GM18858 (cell line): ENCODE measurements around the gene INO80B.
"Not testable (repeated sequence)": the region's sequence is repeated elsewhere in the genome, so short reads cannot be mapped to it uniquely, and the experiment has no call there.

Source experiments
- ATAC-seq: cut with Tn5 transposase; IDR thresholded peaks from one replicate; pipeline ENCODE4 v1.9.1; 2021; ENCODE audit not compliant: unreplicated experiment

Gene INO80B

GRCh38 chr2:74474899-74475298 is 20.0 kb downstream of the INO80B start:
- ATAC-seq = no peak

DNA sequence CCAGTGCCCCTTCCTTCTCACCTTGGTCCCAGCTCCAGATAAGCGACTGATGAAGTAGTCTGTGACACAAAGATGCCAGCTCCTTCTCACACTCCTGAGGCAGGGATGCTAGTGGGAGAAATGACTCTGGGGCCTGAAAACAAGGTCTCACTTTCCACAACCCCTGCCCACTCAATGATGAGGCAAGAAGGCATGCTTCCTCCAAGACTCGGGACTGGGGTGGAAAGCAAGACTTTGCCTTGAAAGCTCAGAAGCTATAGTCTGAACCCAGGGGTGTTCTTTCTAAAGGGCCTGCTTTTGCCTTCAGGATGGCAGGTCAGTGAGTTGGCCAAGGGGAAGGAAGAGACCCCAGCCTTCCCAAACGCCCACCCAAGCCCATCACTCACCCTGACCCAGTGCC is 26.5 kb downstream of the INO80B start:
- no peak for ATAC-seq

GRCh38 chr2:74481961-74482800 is 27.3 kb downstream of the INO80B start:
- ATAC-seq = peak; percentile 26

GRCh38 chr2:74482801-74483674 is 28.2 kb downstream of the INO80B start, which contains the start of the genes CCDC142 and TTC31:
Gene CCDC142 (minus strand): TSS chr2:74482998. CDS start chr2:74482837, 161 bp downstream.
Gene TTC31 (plus strand): TSS chr2:74483081. CDS start chr2:74483096, 15 bp downstream.
- ATAC-seq = peak; percentile 78

- not testable (repeated sequence) for ATAC-seq
Measured at GRCh38 chr2:74483675-74484164, 28.8 kb downstream of the INO80B start.

GRCh38 chr2:74486141-74486540 is 31.3 kb downstream of the INO80B start:
- no peak for ATAC-seq

DNA sequence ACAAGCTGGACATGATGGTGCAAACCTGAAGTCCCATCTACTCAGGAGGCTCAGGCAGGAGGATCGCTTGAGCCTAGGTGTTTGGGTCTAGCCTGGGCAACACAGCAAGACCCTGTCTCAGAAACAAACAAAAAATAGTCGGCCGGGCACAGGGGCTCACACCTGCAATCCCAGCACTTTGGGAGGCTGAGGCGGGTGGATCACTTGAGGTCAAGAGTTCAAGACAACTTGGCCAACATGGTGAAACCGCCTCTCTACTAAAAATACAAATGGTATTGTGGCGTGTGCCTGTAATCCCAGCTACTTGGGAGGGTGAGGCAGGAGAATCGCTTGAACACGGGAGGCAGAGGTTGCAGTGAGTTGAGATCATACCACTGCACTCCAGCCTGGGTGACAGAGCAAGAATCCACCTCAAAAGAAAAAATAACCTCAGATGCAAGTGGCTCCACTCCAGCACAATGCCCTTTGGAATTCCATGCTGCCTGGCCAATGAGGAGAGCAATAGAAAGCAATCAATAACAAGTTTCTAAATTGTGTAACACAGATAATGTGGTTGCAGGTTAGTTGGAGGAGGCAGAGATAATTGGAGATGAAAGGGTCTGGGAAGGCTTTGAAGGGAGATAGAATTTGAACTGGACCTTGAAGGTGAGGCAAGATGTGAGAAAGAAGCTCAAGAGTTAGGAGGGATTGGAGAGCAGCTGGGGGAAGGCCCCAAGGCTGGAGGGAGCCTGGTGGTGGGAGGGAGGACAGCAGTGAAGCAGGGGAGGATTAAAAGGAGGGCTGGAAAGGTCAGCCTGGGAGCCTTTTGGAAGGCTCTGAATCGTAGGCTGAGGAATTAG is 34.0 kb downstream of the INO80B start:
- no peak for ATAC-seq

GRCh38 chr2:74489906-74490305 is 35.0 kb downstream of the INO80B start:
- no peak for ATAC-seq

DNA sequence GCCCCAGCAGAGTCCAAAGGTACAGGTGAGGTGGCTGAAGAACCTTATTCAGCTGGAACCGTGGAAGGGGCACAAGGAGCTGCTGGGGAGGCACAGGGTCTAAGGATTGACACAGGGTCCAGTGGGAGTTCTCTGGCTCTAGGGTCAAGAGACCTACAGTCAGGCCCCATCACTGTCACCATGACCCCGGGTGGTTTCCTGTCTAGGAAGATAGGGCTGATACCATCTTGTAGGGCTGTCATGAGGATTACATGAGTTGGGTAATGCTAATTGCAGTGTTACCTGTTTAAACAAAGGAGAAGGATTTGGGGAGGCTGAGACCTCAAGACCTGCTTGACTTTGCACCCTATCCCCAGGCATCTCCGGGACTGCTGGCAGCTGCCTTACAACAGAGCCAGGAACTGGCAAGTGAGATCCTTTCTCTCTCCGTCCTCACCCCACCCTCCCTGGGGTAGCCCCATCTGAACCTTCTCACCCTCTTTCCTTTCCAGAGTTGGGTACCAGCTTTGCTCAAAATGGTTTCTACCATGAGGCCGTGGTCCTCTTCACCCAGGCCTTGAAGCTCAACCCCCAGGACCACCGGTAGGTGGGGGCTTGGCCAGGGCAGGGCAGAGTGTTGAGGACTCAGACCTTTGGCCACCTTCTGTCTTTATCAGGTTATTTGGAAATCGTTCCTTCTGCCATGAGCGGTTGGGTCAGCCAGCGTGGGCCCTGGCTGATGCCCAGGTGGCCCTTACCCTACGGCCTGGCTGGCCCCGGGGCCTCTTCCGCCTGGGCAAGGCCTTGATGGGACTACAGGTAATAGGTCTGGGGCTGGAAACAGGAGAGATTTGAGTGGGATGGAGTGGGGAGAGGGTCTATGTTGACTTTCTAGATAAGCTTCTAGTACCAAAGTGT is 37.0 kb downstream of the INO80B start:
- ATAC-seq = no peak

DNA sequence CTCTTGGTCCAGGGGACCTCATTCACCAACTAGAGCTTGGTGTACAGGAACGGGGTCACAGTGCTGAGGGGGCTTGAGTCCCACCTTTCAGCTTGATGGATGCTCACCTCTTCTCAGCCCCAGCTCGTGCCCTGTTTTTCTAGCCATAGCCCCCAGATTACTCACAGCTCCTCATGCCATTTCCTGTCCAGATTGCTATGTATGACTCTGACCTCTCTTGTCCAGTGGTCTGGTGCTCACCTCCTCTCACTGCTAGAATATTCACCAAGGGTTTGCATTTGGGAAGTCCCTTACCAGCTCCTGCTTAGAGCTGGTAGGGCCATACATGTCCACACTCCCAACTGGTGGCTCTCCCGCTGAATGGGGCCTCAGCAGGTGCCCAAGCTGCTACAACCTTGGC is 38.7 kb downstream of the INO80B start:
- ATAC-seq = no peak

DNA sequence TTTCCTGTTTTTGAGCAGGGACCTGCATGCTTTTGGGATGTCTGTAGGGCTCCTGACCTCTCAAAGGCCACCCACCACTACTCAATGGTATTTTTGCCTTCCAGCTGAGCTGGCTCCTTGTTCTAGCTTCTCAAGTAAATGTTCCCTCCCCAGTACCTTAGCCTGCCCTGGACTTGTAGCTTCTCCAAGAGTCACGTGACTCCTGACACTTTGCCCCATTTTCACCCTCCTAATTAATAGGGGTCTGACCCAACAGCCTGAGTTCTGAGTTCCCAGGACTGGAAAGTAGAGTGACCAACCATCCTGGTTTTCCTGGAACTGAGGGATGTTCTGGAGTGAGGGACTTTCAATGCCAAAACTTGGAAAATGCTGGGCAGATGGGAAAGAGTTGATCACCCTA is 40.6 kb downstream of the INO80B start:
- no peak for ATAC-seq

DNA sequence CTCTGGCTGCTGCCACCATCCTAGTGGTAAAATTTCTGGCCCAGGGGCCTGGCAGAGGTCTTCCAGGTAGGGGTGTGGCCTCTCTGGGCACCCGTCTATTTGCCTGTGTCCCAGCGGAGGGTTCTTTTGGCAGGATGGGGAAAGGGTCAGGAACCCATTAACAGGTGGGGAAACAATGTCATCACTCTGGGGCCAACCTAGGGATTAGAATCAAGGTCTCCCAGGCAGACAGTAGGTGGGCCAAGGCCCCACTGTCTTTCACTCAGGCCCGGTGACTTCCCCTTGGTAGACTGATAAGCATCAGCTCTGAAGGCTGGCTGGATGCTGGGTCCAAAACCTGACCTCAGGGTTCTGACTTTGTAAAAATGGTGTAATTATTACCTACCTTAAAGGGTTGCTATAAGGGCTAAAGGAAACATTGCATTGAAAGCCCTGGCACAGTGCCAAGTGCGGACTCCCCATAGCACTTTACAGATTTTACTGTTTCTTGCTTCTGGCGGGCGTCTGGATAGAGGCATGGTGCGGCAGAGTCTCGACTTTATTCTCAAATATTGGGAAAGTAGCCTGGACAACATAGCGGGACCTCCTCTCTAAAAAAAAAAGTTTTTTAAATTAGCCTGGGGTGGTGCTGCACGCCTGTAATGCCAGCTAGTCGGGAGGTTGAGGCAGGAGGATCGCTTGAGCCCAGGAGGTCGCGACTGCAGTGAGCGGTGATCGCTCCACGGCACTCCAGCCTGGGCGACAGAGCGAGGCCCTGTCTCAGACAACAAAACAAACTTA is 42.3 kb downstream of the INO80B start:
- ATAC-seq = no peak

DNA sequence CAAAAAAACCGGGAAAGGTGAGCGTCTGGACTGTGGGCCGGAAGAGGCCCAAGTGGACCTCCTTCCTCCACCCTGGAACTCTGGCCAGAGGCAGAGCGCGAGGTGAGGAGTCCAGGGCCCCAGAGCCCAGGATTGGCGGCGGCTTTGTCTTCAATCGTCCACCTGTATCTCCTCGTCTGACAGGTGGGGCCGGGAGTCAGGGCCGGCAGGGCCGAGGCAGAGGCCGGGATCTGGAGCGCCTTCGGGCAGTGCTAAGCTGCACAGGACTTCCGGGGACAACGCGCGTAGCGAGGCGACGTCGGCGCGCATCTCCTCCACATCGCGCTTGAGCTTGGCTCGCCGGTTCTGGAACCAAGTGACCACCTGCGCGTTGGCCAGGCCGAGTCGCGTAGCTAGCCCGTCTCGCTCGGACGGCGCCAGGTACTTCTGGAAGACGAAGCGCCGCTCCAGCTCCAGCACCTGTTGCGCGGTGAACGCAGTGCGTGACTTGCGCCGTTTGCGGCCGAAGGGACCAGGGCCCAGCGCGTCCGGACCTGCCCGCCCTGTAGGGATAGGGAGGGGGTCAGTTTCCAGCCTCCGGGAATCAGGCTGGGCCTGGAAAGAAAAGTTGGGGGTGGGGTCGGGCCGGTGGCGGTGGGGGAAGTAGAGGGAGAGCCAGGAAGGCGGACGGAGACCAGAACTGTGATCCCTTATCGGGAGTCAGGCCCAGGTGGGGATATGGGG is 43.1 kb downstream of the INO80B start:
- no peak for ATAC-seq

GRCh38 chr2:74498500-74499266 is 43.8 kb downstream of the INO80B start:
- ATAC-seq = no peak

DNA sequence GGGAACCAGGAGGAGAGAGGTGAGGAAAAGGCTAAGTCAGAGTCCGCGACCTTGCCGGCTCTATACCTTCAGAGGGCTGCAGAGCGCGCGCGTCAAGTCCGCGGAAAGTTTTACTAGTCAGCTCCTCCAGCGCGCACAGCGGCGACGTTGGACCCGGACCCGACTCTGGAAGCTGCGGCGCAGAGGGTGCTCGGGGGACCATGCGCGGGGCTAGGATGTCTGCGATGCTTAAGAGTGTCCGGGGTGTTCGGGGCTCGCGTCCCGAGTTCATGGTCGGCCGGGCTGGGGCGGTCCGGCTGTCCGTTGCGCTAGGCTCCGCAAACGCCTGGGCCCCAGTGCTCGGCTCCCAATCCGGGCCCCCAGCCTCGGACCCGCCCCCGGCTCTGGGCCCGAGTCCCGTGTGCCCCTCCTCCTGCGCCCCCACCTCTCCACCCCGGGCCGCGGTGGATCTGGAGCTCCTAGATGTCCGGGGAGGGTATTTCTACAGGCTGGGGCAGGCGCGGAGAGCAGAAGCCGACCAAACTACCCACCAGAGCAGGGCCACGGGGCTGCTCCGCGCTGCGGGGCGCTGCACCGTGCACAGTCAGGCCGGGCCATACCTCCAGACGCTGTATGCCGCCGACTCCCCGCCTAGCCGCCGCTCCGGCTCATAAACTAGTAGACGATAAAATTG is 44.5 kb downstream of the INO80B start, which contains the start of gene LBX2:
Gene LBX2 (minus strand): TSS at position 337 of the 673 bp plus-strand sequence. CDS start 66 bp downstream, at position 271.
- ATAC-seq = no peak

GRCh38 chr2:74499940-74500577 is 45.2 kb downstream of the INO80B start:
- no peak for ATAC-seq
